ENCODE data around the gene FAM169A.

- TF ChIP-seq POLR2A (IDR thresholded peaks at IDR 0.05) = no peak
- no peak for TF ChIP-seq CTCF (IDR thresholded peaks at IDR 0.05)
Observed at GRCh38 chr5:74877624-74878304, 11.6 kb upstream of the FAM169A start.
